H1 (cell line): ENCODE measurements around the gene MRM2. TPM values are rescaled to one million over a fixed set of nuclear protein-coding genes. Genes with fewer than 3 reads are reported as not detected.

Experiments used
- CTCF ChIA-PET: fragments of 300-600 bp; sonication (Branson Sonifier 250); formaldehyde crosslinking; loops from one replicate; lab custom pipeline; 2021; ENCODE audit not compliant: partially characterized antibody; lab: Charles Lee
- POLR2A ChIA-PET: fragments of 300-600 bp; sonication (Branson Sonifier 250); formaldehyde crosslinking; loops from one replicate; lab custom pipeline; 2021; ENCODE audit warnings: inconsistent platforms; ENCODE audit not compliant: partially characterized antibody; lab: Charles Lee
- DNase-seq, 2 experiments: peaks; one replicate each; pipeline versions ENCODE4 v3.0.0 to v3.0.0-alpha.2; 2010 to 2022; ENCODE audit warnings: low spot score in 2 of 2, low read depth in 1 of 2, mixed read lengths in 1 of 2
- FAIRE-seq: peaks from 2 replicates; lab custom pipeline; 2011; peaks lifted over from hg19 to GRCh38; lab: Jason Lieb, UNC
- H2AFZ ChIP-seq: 2 replicates; pipeline ENCODE4 v1.8.1; 2012; ENCODE audit warnings: low read length, inconsistent platforms
- H2AK5ac ChIP-seq: 2 replicates; pipeline ENCODE4 v1.6.1; 2013; ENCODE audit warnings: low read depth, low read length
- H2BK120ac ChIP-seq: replicated peaks from 2 replicates; pipeline ENCODE3; 2013; ENCODE audit warnings: low read depth, low read length, inconsistent platforms
- H2BK12ac ChIP-seq: 2 replicates; pipeline ENCODE4 v1.6.1; 2013; ENCODE audit warnings: low read depth, low read length
- H2BK15ac ChIP-seq: 2 replicates; pipeline ENCODE4 v1.6.1; 2013; ENCODE audit warnings: low read length
- H2BK20ac ChIP-seq: 2 replicates; pipeline ENCODE4 v1.6.1; 2013; ENCODE audit warnings: low read length
- H2BK5ac ChIP-seq: 2 replicates; pipeline ENCODE4 v1.6.1; 2013; ENCODE audit warnings: low read depth, low read length
- H3K14ac ChIP-seq: 2 replicates; pipeline ENCODE4 v1.6.1; 2013; ENCODE audit warnings: inconsistent platforms; ENCODE audit not compliant: insufficient read length
- H3K18ac ChIP-seq: 2 replicates; pipeline ENCODE4 v1.6.1; 2013; ENCODE audit warnings: low read length; ENCODE audit errors: extremely low read depth
- H3K23ac ChIP-seq: 2 replicates; pipeline ENCODE4 v1.6.1; 2013; ENCODE audit warnings: inconsistent platforms; ENCODE audit not compliant: insufficient read length
- H3K23me2 ChIP-seq: 2 replicates; pipeline ENCODE4 v1.6.1; 2013; ENCODE audit warnings: low read depth, low read length
- H3K27ac ChIP-seq: 2 replicates; pipeline ENCODE4 v1.6.1; 2011; ENCODE audit warnings: low read depth, low read length, inconsistent platforms
- H3K27me3 ChIP-seq, 4 experiments: replicated peaks in 1 of 4; 1 replicate in 1 of 4; 2 replicates in 3 of 4; pipeline versions ENCODE4 v1.6.1 to v1.8.1; 2011 to 2013; ENCODE audit warnings: low read length in 3 of 4, mild to moderate bottlenecking in 3 of 4, inconsistent platforms in 2 of 4, mixed read lengths in 2 of 4, moderate library complexity in 1 of 4; ENCODE audit not compliant: control insufficient read depth in 3 of 4, insufficient read depth in 3 of 4; ENCODE audit errors: extremely low read depth in 1 of 4
- H3K36me3 ChIP-seq, 4 experiments: 2 replicates each; pipeline versions ENCODE4 v1.6.1 to v1.8.1; 2011 to 2013; ENCODE audit warnings: mild to moderate bottlenecking in 4 of 4, low read length in 3 of 4, moderate library complexity in 2 of 4, control low read depth in 1 of 4, inconsistent platforms in 1 of 4; ENCODE audit not compliant: insufficient read depth in 4 of 4, control insufficient read depth in 2 of 4
- H3K4ac ChIP-seq: replicated peaks from 2 replicates; pipeline ENCODE3; 2013; ENCODE audit warnings: low read length, low read depth, mixed read lengths, inconsistent platforms; ENCODE audit not compliant: insufficient read length
- H3K4me1 ChIP-seq, 4 experiments: replicated peaks in 1 of 4; 1 replicate in 1 of 4; 2 replicates in 3 of 4; pipeline versions ENCODE4 v1.6.1 to v1.8.1; 2011 to 2013; ENCODE audit warnings: low read length in 3 of 4, inconsistent platforms in 2 of 4, mixed read lengths in 1 of 4; ENCODE audit not compliant: insufficient read depth in 4 of 4, control insufficient read depth in 3 of 4
- H3K4me2 ChIP-seq, 2 experiments: 2 replicates each; pipeline versions ENCODE4 v1.6.1 to v1.8.1; 2011 to 2013; ENCODE audit warnings: low read depth in 2 of 2, low read length in 2 of 2, control low read depth in 1 of 2, inconsistent platforms in 1 of 2, mild to moderate bottlenecking in 1 of 2; ENCODE audit not compliant: insufficient read depth in 1 of 2
- H3K4me3 ChIP-seq, 4 experiments: fragments of 200-600, 300-600 bp in 1 of 4; sonication (generic), shearing (Covaris generic), sonication (Bioruptor Twin) in 1 of 4; 2 replicates each; pipeline versions ENCODE4 v1.5.1 to v1.8.1; 2011 to 2016; ENCODE audit warnings: low read length in 4 of 4, low read depth in 3 of 4, control low read depth in 2 of 4, inconsistent platforms in 2 of 4, mild to moderate bottlenecking in 2 of 4, mixed read lengths in 1 of 4, moderate library complexity in 1 of 4; ENCODE audit not compliant: insufficient read depth in 2 of 4; ENCODE audit errors: extremely low read depth in 1 of 4
- H3K56ac ChIP-seq: replicated peaks from 2 replicates; pipeline ENCODE3; 2013; ENCODE audit warnings: low read depth, mild to moderate bottlenecking, mixed read lengths, low read length, inconsistent platforms; ENCODE audit not compliant: insufficient read length
- H3K79me1 ChIP-seq: 2 replicates; pipeline ENCODE4 v1.6.1; 2013; ENCODE audit warnings: low read depth, low read length, control low read depth
- H3K79me2 ChIP-seq, 2 experiments: 2 replicates each; pipeline versions ENCODE4 v1.6.1 to v1.8.1; 2012 to 2013; ENCODE audit warnings: low read length in 2 of 2, mild to moderate bottlenecking in 2 of 2, inconsistent platforms in 1 of 2; ENCODE audit not compliant: insufficient read depth in 2 of 2, control insufficient read depth in 1 of 2
- H3K9ac ChIP-seq, 4 experiments: replicated peaks in 1 of 4; 1 replicate in 1 of 4; 2 replicates in 3 of 4; pipeline versions ENCODE4 v1.6.1 to v1.8.1; 2011 to 2013; ENCODE audit warnings: low read depth in 3 of 4, low read length in 3 of 4, control low read depth in 2 of 4, mild to moderate bottlenecking in 2 of 4, moderate library complexity in 2 of 4, inconsistent platforms in 1 of 4; ENCODE audit errors: extremely low read depth in 1 of 4
- H3K9me3 ChIP-seq, 2 experiments: 2 replicates each; pipeline versions ENCODE4 v1.6.1 to v1.8.1; 2012 to 2013; ENCODE audit warnings: mild to moderate bottlenecking in 2 of 2, moderate library complexity in 2 of 2, control low read depth in 1 of 2, inconsistent platforms in 1 of 2, low read depth in 1 of 2, low read length in 1 of 2, mixed read lengths in 1 of 2; ENCODE audit not compliant: insufficient read depth in 2 of 2
- H4K20me1 ChIP-seq, 2 experiments: replicated peaks in 1 of 2; 2 replicates each; pipeline versions ENCODE3 to v1.8.1; 2011 to 2013; ENCODE audit warnings: inconsistent platforms in 2 of 2, low read length in 2 of 2, mild to moderate bottlenecking in 1 of 2; ENCODE audit not compliant: insufficient read depth in 2 of 2, control insufficient read depth in 1 of 2
- H4K5ac ChIP-seq: 2 replicates; pipeline ENCODE4 v1.6.1; 2013; ENCODE audit warnings: low read length, low read depth, mixed read lengths, inconsistent platforms; ENCODE audit not compliant: insufficient read length
- H4K8ac ChIP-seq: 2 replicates; pipeline ENCODE4 v1.8.0; 2013; ENCODE audit warnings: mild to moderate bottlenecking, moderate library complexity, low read length, inconsistent platforms; ENCODE audit not compliant: insufficient read depth; ENCODE audit errors: extremely low read depth
- H4K91ac ChIP-seq: replicated peaks from 2 replicates; pipeline ENCODE3; 2013; ENCODE audit warnings: low read length, mixed read lengths, inconsistent platforms; ENCODE audit not compliant: insufficient read length
- BACH1 ChIP-seq: IDR thresholded peaks from 2 replicates; pipeline ENCODE4 v1.6.1; 2012; ENCODE audit warnings: low read length, improper control_type of control experiment
- CBX8 ChIP-seq: fragments of 300-800, 300-1000 bp; sonication (generic); IDR thresholded peaks from 2 replicates; pipeline ENCODE4 v1.7.1; 2016; ENCODE audit warnings: low read depth, low read length, borderline replicate concordance
- CEBPB ChIP-seq: IDR thresholded peaks from 2 replicates; pipeline ENCODE4 v1.6.1; 2012; ENCODE audit warnings: low read depth, low read length
- JUND ChIP-seq: IDR thresholded peaks from 2 replicates; pipeline ENCODE4 v1.6.1; 2011; ENCODE audit warnings: mild to moderate bottlenecking, improper control_type of control experiment, low read length
- MAFK ChIP-seq: IDR thresholded peaks from 2 replicates; pipeline ENCODE4 v1.6.1; 2012; ENCODE audit warnings: low read depth, mild to moderate bottlenecking, improper control_type of control experiment, low read length
- NRF1 ChIP-seq: IDR thresholded peaks from 2 replicates; pipeline ENCODE4 v1.6.1; 2011; ENCODE audit warnings: mild to moderate bottlenecking, low read depth, low read length, improper control_type of control experiment
- RNF2 ChIP-seq: fragments of 200-900, 300-1000 bp; sonication (generic); IDR thresholded peaks from 2 replicates; pipeline ENCODE4 v1.7.1; 2016; ENCODE audit warnings: borderline replicate concordance, low read depth, mild to moderate bottlenecking, antibody characterized with exemption, low read length; ENCODE audit not compliant: poor library complexity, severe bottlenecking; ENCODE audit errors: missing control alignments
- SP1 ChIP-seq: IDR thresholded peaks from 2 replicates; pipeline ENCODE4 v1.6.1; 2011; ENCODE audit warnings: low read depth, low read length
- SP4 ChIP-seq: IDR thresholded peaks from 2 replicates; pipeline ENCODE4 v1.6.1; 2012; ENCODE audit warnings: low read length, inconsistent platforms
- TBP ChIP-seq: IDR thresholded peaks from 2 replicates; pipeline ENCODE4 v1.6.1; 2011; ENCODE audit warnings: low read depth, low read length, improper control_type of control experiment
- TCF12 ChIP-seq: IDR thresholded peaks from 2 replicates; pipeline ENCODE4 v1.6.1; 2011; ENCODE audit warnings: low read depth, mild to moderate bottlenecking, low read length
- TEAD4 ChIP-seq: IDR thresholded peaks from 2 replicates; pipeline ENCODE4 v1.6.1; 2012; ENCODE audit warnings: low read depth, low read length, inconsistent platforms, mixed read lengths
- YY1 ChIP-seq: IDR thresholded peaks from 2 replicates; pipeline ENCODE4 v1.6.1; 2011; ENCODE audit warnings: low read depth, mild to moderate bottlenecking, low read length
- WGBS, 2 experiments: shearing (Covaris generic) in 1 of 2; methylation state at CpG; one replicate each; pipeline versions ENCODE4 v1.1.6 to v1.1.7; 2013 to 2015; ENCODE audit warnings: low lambda C conversion rate in 2 of 2, mixed read lengths in 2 of 2, inconsistent platforms in 1 of 2, low coverage in 1 of 2, missing lambda C conversion rate in 1 of 2; ENCODE audit not compliant: insufficient replicate concordance in 2 of 2, insufficient coverage in 1 of 2, insufficient read length in 1 of 2; ENCODE audit errors: extremely low coverage in 1 of 2, missing lambda C conversion rate in 1 of 2; 5-methylcytosine and 5-hydroxymethylcytosine counted together
- polyA plus RNA-seq, 7 experiments: library from polyadenylated mRNA; depleted of rRNA in 3 of 7; stranded (reverse) in 5 of 7; unstranded in 2 of 7; fragments of >200 nt in 5 of 7; fragments of 200-250 nt in 2 of 7; gene quantifications; 1 replicate in 5 of 7; 2 replicates in 1 of 7; 4 replicates in 1 of 7; pipeline versions ENCODE4 v1.2.1 to v1.2.3, GENCODE V29; 2011 to 2013; ENCODE audit warnings: missing spikeins in 2 of 7, mixed read lengths in 2 of 7
- total RNA-seq: library from RNA; stranded (reverse); fragmentation: NEBNext Ultra II Directional; extraction: Animal tissue kit (Norgen Biotek cat#: 25700); gene quantifications from 2 replicates; pipeline ENCODE4 v1.2.1, GENCODE V29; 2021

Gene MRM2
- total and polyA plus RNA-seq, 2 of the 8 experiments (the other 6 are each of a cell fraction or from before 2014, with no cell fraction given), result 17.2 to 38.6 TPM

GRCh38 chr7:2199528-2199927 lies 42.5 kb downstream of the MRM2 start:
- ChIA-PET CTCF (interaction anchor here (1.1 kb wide), 1 partner anchor 287 kb away, joined by 3 read pairs; no protein-coding TSS in a partner anchor), POLR2A (no interaction called here)
- H3K14ac ChIP-seq, result no peak overlapping the region
- peaks cover 4% of the 10 kb centered on the region for H3K79me1 ChIP-seq
- H3K27ac ChIP-seq, result no peak overlapping the region
- H2BK15ac ChIP-seq, result no peak overlapping the region
- no peak overlapping the region for H3K4me2 ChIP-seq
- peaks cover 8 to 11% of the 10 kb centered on the region in 2 experiments for H3K9me3 ChIP-seq
- H3K79me2 ChIP-seq, result peaks cover 0 to 2% of the 10 kb centered on the region in 2 experiments; a peak in 1 of 4 replicates
- H4K91ac ChIP-seq, result no peak overlapping the region
- H3K23ac ChIP-seq, result no peak overlapping the region
- no peaks in the 10 kb centered on the region for H3K27me3 ChIP-seq
- no peak overlapping the region for H3K56ac ChIP-seq
- no peak for FAIRE-seq
- H3K18ac ChIP-seq, result no peak overlapping the region
- H3K36me3 ChIP-seq, result peaks cover 0 to 25% (median 15%) of the 10 kb centered on the region in 4 experiments; a peak in 6 of 8 replicates
- no peak overlapping the region for H2BK20ac ChIP-seq
- no peaks in the 10 kb centered on the region for H3K4me1 ChIP-seq
- H2BK5ac ChIP-seq, result no peak overlapping the region
- no peak overlapping the region for H2BK12ac ChIP-seq
- 94% methylated on average over 16 of the region's 16 CpGs; no CpG with 5 or more reads in 1 of the 2 experiments for WGBS, 2 experiments
- H4K5ac ChIP-seq, result no peak overlapping the region
- no peak for DNase-seq
- no peak overlapping the region for H3K4me3 ChIP-seq
- no peaks in the 10 kb centered on the region for H3K23me2 ChIP-seq
- H4K8ac ChIP-seq, result no peak overlapping the region; the same call in 1 of the 2 replicates
- H3K4ac ChIP-seq, result no peak overlapping the region
- no peak overlapping the region for H2BK120ac ChIP-seq
- no peak overlapping the region for H2AFZ ChIP-seq
- no peak overlapping the region for H3K9ac ChIP-seq
- H2AK5ac ChIP-seq, result no peak overlapping the region
- H4K20me1 ChIP-seq, result peaks cover 9 to 18% of the 10 kb centered on the region in 2 experiments
- TF ChIP-seq TCF12 (no peak), CBX8 (no peak), NRF1 (no peak), SP1 (no peak), RNF2 (no peak), CEBPB (no peak), TBP (no peak), YY1 (no peak), JUND (no peak), BACH1 (no peak), SP4 (no peak), MAFK (no peak), TEAD4 (no peak)
